ENCODE results near the gene ASTN2. TPM values are rescaled to one million over a fixed set of nuclear protein-coding genes. Genes with fewer than 3 reads are reported as not detected.

The ASTN2 gene
- total and polyA plus RNA-seq, 4 donors = 0.57 to 2.9 (median 1.4) TPM

DNA sequence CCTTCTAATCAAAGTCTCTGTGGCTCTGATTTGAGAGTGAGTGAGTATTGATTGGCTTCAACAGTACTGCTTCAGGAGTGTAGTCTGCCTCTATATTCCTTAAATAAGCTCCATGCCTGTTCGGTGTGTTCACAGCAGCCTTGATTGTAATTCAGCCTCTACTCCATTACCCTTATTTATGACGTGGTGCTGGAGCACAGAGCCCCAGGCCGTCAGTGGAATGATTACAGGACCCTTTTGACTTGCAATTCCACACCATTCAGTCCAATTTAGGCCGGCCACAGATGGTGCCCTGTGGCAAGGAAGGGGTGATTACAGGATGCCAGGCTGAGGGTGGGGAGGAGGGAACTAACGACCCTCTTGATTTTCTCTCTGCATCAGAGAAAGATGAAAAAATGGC lies 110.3 kb downstream of the ASTN2 start:
- no peaks in the 10 kb centered on the region for H3K4me1 ChIP-seq (ENCODE audit: control insufficient read depth in 4 of 4, insufficient read depth in 4 of 4, low read length in 3 of 4)
- 53% methylated on average over 5 of the region's 5 CpGs for WGBS
- H3K4me3 ChIP-seq (ENCODE audit: low read depth in 1 of 3, low read length in 3 of 3) = no peak overlapping the region
- no peaks in the 10 kb centered on the region for H3K9me3 ChIP-seq (ENCODE audit: control insufficient read depth in 4 of 4, low read length in 3 of 4)
- TF ChIP-seq RXRA (IDR thresholded peaks at IDR 0.05) = no peak
- no peak for TF ChIP-seq GABPA (IDR thresholded peaks at IDR 0.05 in 1 of 2, conservative IDR thresholded peaks at IDR 0.05 in 1 of 2)
- no peak for TF ChIP-seq HNF4A (conservative IDR thresholded peaks at IDR 0.05)
- TF ChIP-seq FOXA1 (IDR thresholded peaks at IDR 0.05) = no peak
- TF ChIP-seq, protein P1, sequence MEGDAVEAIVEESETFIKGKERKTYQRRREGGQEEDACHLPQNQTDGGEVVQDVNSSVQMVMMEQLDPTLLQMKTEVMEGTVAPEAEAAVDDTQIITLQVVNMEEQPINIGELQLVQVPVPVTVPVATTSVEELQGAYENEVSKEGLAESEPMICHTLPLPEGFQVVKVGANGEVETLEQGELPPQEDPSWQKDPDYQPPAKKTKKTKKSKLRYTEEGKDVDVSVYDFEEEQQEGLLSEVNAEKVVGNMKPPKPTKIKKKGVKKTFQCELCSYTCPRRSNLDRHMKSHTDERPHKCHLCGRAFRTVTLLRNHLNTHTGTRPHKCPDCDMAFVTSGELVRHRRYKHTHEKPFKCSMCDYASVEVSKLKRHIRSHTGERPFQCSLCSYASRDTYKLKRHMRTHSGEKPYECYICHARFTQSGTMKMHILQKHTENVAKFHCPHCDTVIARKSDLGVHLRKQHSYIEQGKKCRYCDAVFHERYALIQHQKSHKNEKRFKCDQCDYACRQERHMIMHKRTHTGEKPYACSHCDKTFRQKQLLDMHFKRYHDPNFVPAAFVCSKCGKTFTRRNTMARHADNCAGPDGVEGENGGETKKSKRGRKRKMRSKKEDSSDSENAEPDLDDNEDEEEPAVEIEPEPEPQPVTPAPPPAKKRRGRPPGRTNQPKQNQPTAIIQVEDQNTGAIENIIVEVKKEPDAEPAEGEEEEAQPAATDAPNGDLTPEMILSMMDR (IDR thresholded peaks at IDR 0.05; ENCODE audit: low read depth, low read length, missing input control) = no peak
- TF ChIP-seq TAF1 (conservative IDR thresholded peaks at IDR 0.05) = no peak
- no peak for TF ChIP-seq HNF4G (IDR thresholded peaks at IDR 0.05)
- no peak for TF ChIP-seq REST (IDR thresholded peaks at IDR 0.05)
- TF ChIP-seq SP1 (IDR thresholded peaks at IDR 0.05) = no peak
- TF ChIP-seq, protein P2, sequence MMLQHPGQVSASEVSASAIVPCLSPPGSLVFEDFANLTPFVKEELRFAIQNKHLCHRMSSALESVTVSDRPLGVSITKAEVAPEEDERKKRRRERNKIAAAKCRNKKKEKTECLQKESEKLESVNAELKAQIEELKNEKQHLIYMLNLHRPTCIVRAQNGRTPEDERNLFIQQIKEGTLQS (IDR thresholded peaks at IDR 0.05) = no peak
- no peak for TF ChIP-seq JUND (IDR thresholded peaks at IDR 0.05)
- no peak for TF ChIP-seq NR2F2 (IDR thresholded peaks at IDR 0.05)
- H3K36me3 ChIP-seq (ENCODE audit: control insufficient read depth in 4 of 4, insufficient read depth in 3 of 4, low read depth in 1 of 4, low read length in 3 of 4) = no peaks in the 10 kb centered on the region
- peaks cover 0 to 6% (median 2%) of the 10 kb centered on the region in 4 donors for H3K27me3 ChIP-seq (ENCODE audit: control insufficient read depth in 4 of 4, insufficient read depth in 4 of 4, low read length in 3 of 4)
- H3K9ac ChIP-seq (ENCODE audit: low read depth in 1 of 2, low read length in 2 of 2) = no peak overlapping the region
- DNase-seq (ENCODE audit: low spot score) = no peak
- no peak overlapping the region for H3K27ac ChIP-seq (ENCODE audit: low read depth in 1 of 2, low read length in 2 of 2)

GRCh38 chr9:117303643-117304230 lies 111.1 kb downstream of the ASTN2 start:
- no peak for DNase-seq (ENCODE audit: low spot score)
- H3K4me3 ChIP-seq (ENCODE audit: low read depth in 1 of 3, low read length in 3 of 3) = no peak overlapping the region
- WGBS = 65% methylated on average over 5 of the region's 5 CpGs
- no peak overlapping the region for H3K27ac ChIP-seq (ENCODE audit: low read depth in 1 of 2, low read length in 2 of 2)
- no peaks in the 10 kb centered on the region for H3K36me3 ChIP-seq (ENCODE audit: control insufficient read depth in 4 of 4, insufficient read depth in 3 of 4, low read depth in 1 of 4, low read length in 3 of 4)
- peaks cover 0 to 6% (median 2%) of the 10 kb centered on the region in 4 donors for H3K27me3 ChIP-seq (ENCODE audit: control insufficient read depth in 4 of 4, insufficient read depth in 4 of 4, low read length in 3 of 4)
- no peak overlapping the region for H3K9ac ChIP-seq (ENCODE audit: low read depth in 1 of 2, low read length in 2 of 2)
- no peaks in the 10 kb centered on the region for H3K4me1 ChIP-seq (ENCODE audit: control insufficient read depth in 4 of 4, insufficient read depth in 4 of 4, low read length in 3 of 4)
- H3K9me3 ChIP-seq (ENCODE audit: control insufficient read depth in 4 of 4, low read length in 3 of 4) = no peaks in the 10 kb centered on the region
- TF ChIP-seq RAD21 (IDR thresholded peaks at IDR 0.05) = no peak
- no peak for TF ChIP-seq HNF4A (conservative IDR thresholded peaks at IDR 0.05)
- TF ChIP-seq FOXA2 (IDR thresholded peaks at IDR 0.05) = no peak
- TF ChIP-seq REST (IDR thresholded peaks at IDR 0.05) = no peak
- TF ChIP-seq, protein P3, sequence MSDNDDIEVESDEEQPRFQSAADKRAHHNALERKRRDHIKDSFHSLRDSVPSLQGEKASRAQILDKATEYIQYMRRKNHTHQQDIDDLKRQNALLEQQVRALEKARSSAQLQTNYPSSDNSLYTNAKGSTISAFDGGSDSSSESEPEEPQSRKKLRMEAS (IDR thresholded peaks at IDR 0.05) = no peak
- TF ChIP-seq RXRA (IDR thresholded peaks at IDR 0.05) = no peak
- no peak for TF ChIP-seq GABPA (IDR thresholded peaks at IDR 0.05 in 1 of 2, conservative IDR thresholded peaks at IDR 0.05 in 1 of 2)
- TF ChIP-seq HNF4G (IDR thresholded peaks at IDR 0.05) = no peak
- TF ChIP-seq, protein P1 (IDR thresholded peaks at IDR 0.05; ENCODE audit: low read depth, low read length, missing input control) = no peak
- no peak for TF ChIP-seq NR2F2 (IDR thresholded peaks at IDR 0.05)
- TF ChIP-seq, protein P2 (IDR thresholded peaks at IDR 0.05) = no peak
- TF ChIP-seq FOXA1 (IDR thresholded peaks at IDR 0.05) = no peak
- TF ChIP-seq JUND (IDR thresholded peaks at IDR 0.05) = no peak
- TF ChIP-seq EGR1 (IDR thresholded peaks at IDR 0.05; ENCODE audit: low read depth in 2 of 2) = no peak
- TF ChIP-seq YY1 (IDR thresholded peaks at IDR 0.05) = no peak

Measured in liver (tissue), 9 donors.